ENCODE results near the gene FAM3D.
"Not testable (repeated sequence)": the region's sequence is repeated elsewhere in the genome, so short reads cannot be mapped to it uniquely, and the experiment has no call there.

The FAM3D gene

DNA sequence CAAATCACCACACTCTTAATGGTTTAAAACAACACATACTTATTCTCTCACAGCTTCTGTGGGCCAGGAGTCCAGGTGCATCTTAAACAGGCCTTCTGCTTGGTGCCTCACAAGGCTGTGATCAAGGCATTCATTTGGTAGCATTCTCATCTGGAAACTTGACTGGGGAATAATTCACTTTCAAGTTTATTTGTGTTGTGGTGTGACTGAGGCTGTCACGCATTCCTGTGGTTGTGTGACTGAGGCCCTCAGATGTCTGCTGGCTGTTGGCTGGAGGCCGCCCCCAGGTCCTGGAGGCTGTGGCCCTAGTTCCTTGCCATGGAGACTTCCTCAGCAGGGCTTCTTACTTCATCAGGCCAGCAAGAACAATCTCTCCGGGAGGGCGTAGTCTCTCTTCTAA lies 16.9 kb upstream of the FAM3D start:
- no peak for DNase-seq (ENCODE audit: low read depth)

- no peak for DNase-seq (ENCODE audit: low read depth)
Measured at GRCh38 chr3:58683001-58683458, 16.5 kb upstream of the FAM3D start.

DNA sequence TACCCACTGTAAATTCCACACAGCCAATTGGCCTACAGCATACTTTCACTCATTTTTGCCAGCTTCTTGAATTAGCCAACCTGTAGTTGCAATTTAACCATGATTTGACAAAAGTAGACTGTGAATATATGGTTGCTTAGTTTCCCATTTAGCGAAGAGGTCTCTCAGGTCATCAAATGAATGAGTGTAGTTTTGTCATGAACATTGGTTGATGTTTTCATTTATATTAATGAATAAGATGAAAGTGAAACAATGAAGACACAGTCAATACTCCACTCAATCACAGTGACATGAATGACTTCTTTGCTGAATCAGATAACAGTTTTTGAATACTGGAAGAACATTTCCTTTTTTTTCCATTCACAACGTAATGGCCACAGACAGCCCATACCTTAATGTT lies 15.3 kb upstream of the FAM3D start:
- no peak for DNase-seq (ENCODE audit: low read depth)

- DNase-seq (ENCODE audit: low read depth): no peak
Measured at GRCh38 chr3:58680879-58681525, 14.4 kb upstream of the FAM3D start.

- no peak for DNase-seq (ENCODE audit: low read depth)
Measured at GRCh38 chr3:58679974-58680666, 13.5 kb upstream of the FAM3D start.

GRCh38 chr3:58679446-58679845 lies 12.9 kb upstream of the FAM3D start:
- DNase-seq (ENCODE audit: low read depth): no peak

- not testable (repeated sequence) for DNase-seq (ENCODE audit: low read depth)
Measured at GRCh38 chr3:58678177-58678970, 11.8 kb upstream of the FAM3D start.

GRCh38 chr3:58672880-58673279 lies 6.3 kb upstream of the FAM3D start:
- no peak for DNase-seq (ENCODE audit: low read depth)

- DNase-seq (ENCODE audit: low read depth): no peak
Measured at GRCh38 chr3:58672451-58672850, 5.9 kb upstream of the FAM3D start.

GRCh38 chr3:58670506-58671135 lies 4.0 kb upstream of the FAM3D start:
- no peak for DNase-seq (ENCODE audit: low read depth)

GRCh38 chr3:58668247-58668646 lies 1.7 kb upstream of the FAM3D start:
- DNase-seq (ENCODE audit: low read depth): no peak

DNA sequence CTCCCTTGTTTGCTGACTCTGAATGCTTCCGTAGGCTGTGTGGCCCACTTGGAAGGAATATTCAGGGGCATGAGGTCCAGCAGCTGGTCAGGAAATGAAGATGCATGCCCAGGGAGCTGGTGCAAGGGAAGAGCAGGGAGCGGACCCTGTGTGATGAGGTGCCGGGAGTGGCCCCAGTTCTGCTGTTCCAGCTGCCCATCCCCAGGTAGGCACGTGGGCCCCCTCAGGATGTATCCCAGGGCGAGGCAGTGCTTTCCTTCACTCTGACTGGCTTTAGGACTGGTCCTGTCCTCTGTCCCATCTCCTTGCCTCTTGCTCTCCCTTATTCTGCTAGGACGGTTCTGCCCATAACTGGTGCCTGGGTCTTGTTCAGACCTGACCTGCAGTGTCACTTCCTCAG lies 1.1 kb upstream of the FAM3D start:
- DNase-seq (ENCODE audit: low read depth): no peak

DNA sequence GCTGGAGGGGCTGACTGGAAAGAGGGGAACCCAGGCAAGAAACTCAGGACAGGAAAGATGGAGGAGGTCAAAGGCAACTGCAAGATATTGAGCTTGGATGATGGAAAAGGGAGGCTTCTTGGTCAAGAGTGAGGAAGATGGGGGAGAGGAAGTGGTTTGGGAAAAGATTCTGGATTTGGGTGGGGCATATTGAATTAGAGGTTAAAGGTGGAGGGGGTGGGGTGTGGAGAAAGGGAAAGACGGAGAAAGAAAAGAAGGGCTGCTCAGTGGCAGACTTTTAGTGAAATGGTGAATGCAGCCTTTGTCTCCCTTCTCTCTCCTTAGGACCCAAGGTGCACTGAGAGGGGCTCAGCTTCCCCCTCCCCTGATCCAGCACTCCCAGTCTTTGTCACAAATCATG lies 655 bp upstream of the FAM3D start:
- DNase-seq (ENCODE audit: low read depth): no peak

- DNase-seq (ENCODE audit: low read depth): no peak
Measured at GRCh38 chr3:58665405-58665804, 1.2 kb downstream of the FAM3D start.

DNA sequence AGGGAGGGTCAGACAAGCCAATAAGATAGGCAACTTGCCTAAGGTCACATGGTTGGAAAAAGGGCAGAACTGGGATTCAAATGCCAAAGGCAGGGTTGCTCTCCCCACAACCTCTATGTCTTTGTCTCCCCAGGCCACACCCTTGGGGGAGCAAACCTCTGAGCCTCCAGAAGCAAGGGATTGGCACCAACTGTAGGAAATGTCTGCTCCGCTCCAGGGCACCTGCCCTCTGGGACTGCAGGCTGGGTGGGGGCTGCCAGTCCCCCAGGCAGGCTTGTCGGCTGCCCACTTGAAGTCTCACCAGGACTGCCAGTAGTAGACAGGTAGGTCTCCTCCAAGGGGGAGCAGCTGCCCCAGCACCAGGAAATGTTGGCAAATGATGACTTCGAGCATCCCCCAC lies 2.0 kb downstream of the FAM3D start:
- DNase-seq (ENCODE audit: low read depth): no peak

- no peak for DNase-seq (ENCODE audit: low read depth)
Measured at GRCh38 chr3:58661836-58662420, 4.6 kb downstream of the FAM3D start.

DNA sequence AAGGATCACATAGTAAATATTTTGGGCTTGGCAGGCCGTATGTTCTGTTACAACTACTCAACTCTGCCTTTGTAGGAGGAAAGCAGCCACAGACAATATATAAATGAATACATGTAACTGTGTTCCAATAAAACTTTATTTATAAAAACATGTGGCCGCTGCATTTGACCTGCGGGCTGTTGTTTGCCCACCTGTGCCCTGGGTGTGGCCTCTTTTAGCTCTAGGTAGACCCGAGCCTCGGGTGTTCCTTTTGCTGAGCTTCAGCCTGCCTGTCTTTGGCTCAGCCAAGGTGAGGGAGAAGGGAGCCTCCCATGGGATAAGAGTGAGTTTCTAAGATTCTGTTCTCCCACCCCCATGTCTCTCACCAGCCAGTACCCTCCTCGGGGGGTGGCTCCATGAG lies 5.6 kb downstream of the FAM3D start:
- no peak for DNase-seq (ENCODE audit: low read depth)

DNA sequence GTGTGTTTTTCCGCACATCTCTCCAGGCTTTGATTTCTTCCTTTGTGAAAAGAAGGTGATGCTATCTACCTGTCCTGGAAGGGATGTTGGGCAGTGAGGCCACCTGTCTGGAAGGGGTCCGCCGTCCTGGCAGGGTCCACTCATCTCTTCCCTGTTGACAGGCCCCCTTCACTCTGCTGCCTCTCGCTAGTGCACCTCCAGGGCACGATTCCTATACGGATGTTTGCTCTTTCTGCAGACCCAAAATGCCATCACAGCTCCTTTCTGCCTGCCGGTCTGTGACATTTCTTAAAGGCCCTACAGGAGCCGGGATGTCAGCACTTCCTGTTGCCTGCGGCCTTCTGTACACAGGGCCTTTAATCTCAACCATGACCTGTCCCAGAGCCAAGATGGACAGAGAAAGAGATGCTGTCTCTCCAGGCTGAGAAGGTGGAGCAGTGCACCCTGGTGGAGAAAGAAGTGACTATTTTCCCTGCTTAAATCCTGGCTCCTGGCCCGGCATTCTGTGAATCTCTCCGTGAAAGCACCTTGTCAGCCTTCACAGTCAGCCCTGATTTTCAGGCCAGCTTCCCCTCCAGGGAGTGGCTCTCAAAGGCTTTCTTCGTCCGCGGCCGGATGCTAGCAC lies 7.4 kb downstream of the FAM3D start:
- no peak for DNase-seq (ENCODE audit: low read depth)

DNA sequence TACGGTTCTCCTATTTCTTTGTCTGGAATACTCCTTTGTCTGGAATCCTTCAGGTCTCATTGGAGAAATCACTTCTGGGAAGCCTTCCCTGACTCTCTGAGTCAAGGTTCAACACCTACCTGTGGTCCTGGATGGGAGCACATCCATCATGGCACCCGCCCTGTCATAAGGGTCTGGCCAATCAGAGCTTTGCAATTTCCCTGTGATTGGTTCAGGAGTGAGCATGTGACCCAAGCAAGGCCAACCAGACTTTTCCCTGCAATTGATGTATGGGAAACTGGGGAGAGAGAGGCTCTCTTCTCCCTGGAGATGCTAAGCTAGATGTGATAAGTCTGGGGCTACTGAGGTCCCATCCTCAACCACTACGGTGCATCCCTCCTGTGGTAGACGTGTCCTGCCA lies 8.1 kb downstream of the FAM3D start:
- DNase-seq (ENCODE audit: low read depth): no peak

GRCh38 chr3:58657571-58658141 lies 8.9 kb downstream of the FAM3D start:
- DNase-seq (ENCODE audit: low read depth): no peak

DNA sequence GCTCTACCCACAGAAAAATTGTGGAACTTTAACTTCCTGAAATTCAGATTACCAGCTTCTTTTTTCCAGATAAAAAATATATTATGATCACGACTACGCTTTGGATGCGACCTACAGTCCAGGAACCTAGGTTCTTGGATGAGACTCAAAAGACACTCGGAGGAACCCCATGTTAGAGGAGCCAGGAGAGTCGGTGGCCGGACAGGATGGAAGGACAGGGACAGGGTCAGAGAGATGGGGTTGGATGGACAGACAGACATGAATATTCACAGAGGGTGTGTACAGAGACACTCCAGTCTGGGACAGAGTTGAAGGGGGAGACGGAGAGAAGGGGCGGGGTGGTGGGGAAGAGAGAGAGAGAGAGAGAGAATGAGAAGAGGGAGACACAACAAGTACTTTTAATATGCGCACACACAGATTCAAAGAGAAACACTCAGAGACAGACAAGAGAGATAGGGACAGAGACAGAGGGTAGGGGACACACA lies 9.5 kb downstream of the FAM3D start:
- DNase-seq (ENCODE audit: low read depth): no peak

Measured in stimulated activated CD8-positive, alpha-beta memory T cell treated with anti-CD3 and anti-CD28 coated beads, Interleukin-15, amount 100 ng/mL, for 1 hour (primary cell).